RKO (cell line): ENCODE results near the gene DCTN2.
"Not testable (repeated sequence)": the region's sequence is repeated elsewhere in the genome, so short reads cannot be mapped to it uniquely, and the experiment has no call there.

Experiments
- DNase-seq: peaks from one replicate; pipeline ENCODE4 v3.0.0-alpha.2; 2016; ENCODE audit warnings: low spot score

DCTN2 gene

GRCh38 chr12:57515408-57515933 lies 31.5 kb downstream of the DCTN2 start:
- no peak for DNase-seq

GRCh38 chr12:57514720-57515407 lies 32.1 kb downstream of the DCTN2 start:
- no peak for DNase-seq

GRCh38 chr12:57514246-57514645 lies 32.7 kb downstream of the DCTN2 start:
- DNase-seq = not testable (repeated sequence)

DNA sequence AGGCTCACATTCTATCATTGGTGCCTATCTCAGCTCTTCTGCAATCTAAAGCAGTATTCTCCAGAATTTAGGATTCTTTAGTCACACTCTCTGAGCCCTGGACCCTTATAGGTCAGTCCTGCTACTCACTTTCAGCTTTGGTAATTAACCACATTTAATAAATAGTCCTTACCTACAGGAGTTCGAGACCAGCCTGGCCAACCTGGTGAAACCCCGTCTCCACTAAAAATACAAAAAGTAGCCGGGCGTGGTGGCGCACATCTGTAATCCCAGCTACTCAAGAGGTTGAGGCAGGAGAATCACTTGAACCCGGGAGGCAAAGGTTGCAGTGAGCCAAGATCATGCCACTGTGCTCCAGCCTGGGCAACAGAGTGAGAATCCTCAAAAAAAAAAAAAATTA lies 33.3 kb downstream of the DCTN2 start:
- not testable (repeated sequence) for DNase-seq

DNA sequence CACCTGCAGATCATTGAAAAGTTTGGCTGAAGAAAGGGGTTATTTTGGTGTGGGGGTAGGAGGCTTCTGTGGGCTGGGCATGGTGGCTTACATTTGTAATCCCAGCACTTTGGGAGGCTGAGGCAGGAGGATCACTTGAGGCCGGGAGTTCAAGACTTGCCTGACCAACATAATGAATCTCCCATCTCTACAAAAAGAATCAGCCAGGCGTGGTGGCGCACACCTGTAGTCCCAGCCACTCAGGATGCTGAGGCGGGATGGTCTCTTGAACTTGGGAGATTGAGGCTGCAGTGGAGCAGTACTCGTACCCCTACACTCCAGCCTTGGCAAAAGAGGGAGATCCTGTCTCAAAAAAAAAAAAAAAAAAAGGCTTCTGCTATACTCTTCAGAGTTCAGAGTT lies 33.7 kb downstream of the DCTN2 start:
- no peak for DNase-seq

GRCh38 chr12:57512665-57513064 lies 34.3 kb downstream of the DCTN2 start:
- no peak for DNase-seq

DNA sequence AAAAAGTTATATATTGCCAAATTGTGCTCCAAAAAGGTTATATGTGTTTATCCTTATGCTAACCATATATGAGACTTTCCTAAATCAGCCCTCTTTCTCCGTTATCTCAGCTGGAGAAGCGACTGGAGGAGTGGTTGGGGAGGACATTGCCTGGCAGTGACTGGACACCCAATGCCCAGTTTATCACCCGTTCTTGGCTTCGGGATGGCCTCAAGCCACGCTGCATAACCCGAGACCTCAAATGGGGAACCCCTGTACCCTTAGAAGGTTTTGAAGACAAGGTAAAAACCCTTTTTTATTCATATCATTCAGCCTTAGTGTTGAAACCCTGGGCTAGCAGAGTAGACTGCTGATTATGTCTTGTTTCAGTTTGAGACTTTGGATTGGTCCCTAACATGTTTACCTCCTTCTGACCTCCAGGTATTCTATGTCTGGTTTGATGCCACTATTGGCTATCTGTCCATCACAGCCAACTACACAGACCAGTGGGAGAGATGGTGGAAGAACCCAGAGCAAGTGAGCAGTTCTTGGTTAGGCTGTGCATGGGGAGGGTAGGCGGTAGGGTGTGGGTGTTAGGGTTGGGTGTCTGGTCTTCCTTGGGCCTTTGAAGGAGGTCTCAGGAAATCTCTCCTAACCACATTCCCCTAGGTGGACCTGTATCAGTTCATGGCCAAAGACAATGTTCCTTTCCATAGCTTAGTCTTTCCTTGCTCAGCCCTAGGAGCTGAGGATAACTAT lies 35.2 kb downstream of the DCTN2 start:
- DNase-seq = no peak

DNA sequence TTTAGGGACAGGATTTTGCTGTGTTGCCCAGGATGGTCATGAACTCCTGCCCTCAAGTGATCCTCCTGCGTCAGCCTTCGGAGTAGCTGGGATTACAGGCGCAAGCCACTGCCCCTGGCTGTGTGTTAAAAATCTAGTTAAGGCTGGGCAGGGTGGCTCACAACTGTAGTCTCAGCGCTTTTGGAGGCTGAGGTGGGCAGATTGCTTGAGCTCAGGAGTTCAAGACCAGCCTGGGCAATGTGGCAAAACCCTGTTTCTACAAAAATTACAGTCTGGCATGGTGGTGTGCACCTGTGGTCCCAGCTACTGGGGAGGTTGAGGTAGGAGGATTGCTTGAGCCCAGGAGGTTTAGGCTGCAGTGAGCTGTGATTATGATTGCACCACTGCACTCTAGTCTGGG lies 35.8 kb downstream of the DCTN2 start:
- no peak for DNase-seq

DNA sequence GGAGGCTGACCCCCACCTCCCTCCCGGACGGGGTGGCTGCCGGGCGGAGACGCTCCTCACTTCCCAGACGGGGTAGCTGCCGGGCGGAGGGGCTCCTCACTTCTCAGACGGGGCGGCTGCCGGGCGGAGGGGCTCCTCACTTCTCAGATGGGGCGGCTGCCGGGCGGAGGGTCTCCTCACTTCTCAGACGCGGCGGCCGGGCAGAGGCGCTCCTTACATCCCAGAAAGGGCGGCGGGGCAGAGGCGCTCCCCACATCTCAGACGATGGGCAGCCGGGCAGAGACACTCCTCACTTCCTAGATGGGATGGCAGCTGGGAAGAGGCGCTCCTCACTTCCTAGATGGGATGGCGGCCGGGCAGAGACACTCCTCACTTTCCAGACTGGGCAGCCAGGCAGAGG lies 39.2 kb downstream of the DCTN2 start:
- not testable (repeated sequence) for DNase-seq

- not testable (repeated sequence) for DNase-seq
Observed at GRCh38 chr12:57506541-57506940, 40.5 kb downstream of the DCTN2 start.

- not testable (repeated sequence) for DNase-seq
Observed at GRCh38 chr12:57502311-57502969, 44.6 kb downstream of the DCTN2 start.

- no peak for DNase-seq
Observed at GRCh38 chr12:57500213-57500612, 46.8 kb downstream of the DCTN2 start.

- DNase-seq = no peak
Observed at GRCh38 chr12:57498571-57498970, 48.4 kb downstream of the DCTN2 start.

- DNase-seq = no peak
Observed at GRCh38 chr12:57498132-57498502, 48.9 kb downstream of the DCTN2 start.

DNA sequence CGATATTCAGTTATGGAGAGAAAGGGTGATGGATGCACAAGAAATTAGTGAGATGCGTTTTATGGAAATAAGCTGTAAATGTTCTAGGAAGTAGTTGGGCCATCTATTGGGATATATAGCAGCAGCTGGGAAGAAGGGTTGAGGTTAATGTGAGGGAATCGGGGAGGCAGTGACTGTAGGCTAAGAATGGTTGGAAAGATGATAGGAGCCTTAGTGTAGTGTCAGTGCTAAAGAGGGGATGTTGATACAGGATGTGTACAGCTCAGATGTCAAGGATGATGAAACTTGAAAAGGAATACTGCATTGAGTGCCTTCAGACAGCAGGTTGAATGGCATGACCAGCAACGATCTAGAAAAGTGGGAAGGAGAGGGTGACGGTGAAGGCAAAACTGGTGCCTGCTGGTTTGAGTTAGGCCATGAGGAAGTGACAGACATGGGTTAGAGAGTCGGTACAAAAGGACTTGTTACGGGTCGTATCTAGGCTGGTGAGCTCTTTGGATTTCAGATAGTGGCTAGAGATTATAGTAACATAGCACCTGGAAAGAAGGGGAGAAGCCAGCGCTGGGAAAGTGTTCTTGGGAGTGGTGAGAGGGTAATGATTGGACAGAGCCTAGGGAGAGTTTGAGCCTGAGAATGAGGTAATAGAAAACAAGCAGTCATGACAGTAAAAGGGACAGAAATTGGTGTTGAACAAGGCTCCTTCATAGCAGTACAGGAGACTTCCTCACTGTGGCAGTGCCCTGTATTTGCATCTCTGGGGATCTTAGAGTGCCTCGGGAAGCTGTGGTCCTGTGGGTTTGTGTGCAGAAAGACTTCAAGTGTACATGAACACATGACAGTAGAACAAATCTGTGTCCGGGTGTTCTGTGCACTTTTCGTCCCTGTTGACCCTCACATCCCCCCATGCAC lies 49.5 kb downstream of the DCTN2 start:
- DNase-seq = no peak

GRCh38 chr12:57496822-57497221 lies 50.2 kb downstream of the DCTN2 start:
- no peak for DNase-seq

DNA sequence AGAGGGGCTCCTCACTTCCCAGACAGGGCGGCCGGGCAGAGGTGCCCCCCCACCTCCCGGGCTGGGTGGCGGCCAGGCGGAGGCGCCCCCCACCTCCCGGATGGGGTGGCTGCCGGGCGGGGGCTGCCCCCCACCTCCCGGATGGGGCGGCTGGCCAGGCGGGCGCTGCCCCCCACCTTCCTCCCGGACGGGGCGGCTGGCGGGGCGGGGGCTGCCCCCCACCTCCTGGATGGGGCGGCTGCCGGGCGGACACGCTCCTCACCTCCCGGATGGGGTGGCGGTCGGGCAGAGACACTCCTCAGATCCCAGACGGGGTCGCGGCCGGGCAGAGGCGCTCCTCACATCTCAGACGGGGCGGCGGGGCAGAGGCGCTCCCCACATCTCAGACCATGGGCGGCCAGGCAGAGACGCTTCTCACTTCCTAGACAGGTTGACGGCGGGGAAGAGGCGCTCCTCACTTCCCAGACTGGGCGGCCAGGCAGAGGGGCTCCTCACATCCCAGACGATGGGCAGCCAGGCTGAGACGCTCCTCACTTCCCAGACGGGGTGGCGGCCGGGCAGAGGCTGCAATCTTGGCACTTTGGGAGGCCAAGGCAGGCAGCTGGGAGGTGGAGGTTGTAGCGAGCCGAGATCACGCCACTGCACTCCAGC lies 51.8 kb downstream of the DCTN2 start:
- DNase-seq = not testable (repeated sequence)

GRCh38 chr12:57491393-57492280 lies 55.4 kb downstream of the DCTN2 start:
- peak; percentile 69 for DNase-seq

DNA sequence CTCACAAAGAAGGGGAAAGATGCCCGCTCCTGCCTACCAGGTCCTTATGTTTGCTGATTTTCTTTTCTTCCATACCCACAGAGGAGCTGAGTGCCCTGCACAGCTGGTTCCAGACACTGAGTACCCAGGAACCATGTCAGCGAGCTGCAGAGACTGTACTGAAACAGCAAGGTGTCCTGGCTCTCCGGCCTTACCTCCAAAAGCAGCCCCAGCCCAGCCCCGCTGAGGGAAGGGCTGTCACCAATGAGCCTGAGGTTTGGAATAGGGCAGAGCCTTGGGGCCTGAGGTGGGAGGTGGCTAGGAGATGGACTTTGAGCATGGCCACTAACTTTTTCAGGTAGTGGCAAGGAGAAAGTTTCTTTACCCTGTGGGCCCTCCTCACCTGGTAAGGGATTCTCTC lies 56.9 kb downstream of the DCTN2 start:
- no peak for DNase-seq

- DNase-seq = peak; percentile 59
Observed at GRCh38 chr12:57489157-57489641, 57.8 kb downstream of the DCTN2 start.
